Stimulated activated CD8-positive, alpha-beta memory T cell treated with anti-CD3 and anti-CD28 coated beads, Interleukin-4, amount 100 ng/mL, for 48 hours (primary cell): ENCODE data around the gene MYBBP1A.

ENCODE experiments used
- DNase-seq: peaks from one replicate; pipeline ENCODE4 v3.0.0-alpha.2; 2020

The MYBBP1A gene

GRCh38 chr17:4565209-4566141, 10.3 kb upstream of the MYBBP1A start:
- DNase-seq = peak; percentile 65

- DNase-seq = no peak
These were observed 7.1 kb upstream of the MYBBP1A start for GRCh38 chr17:4562015-4562969.

- no peak for DNase-seq
These were observed 5.7 kb upstream of the MYBBP1A start for GRCh38 chr17:4560837-4561256.

GRCh38 chr17:4560421-4560820, 5.2 kb upstream of the MYBBP1A start, which contains the start of gene GGT6:
GGT6 (minus strand) TSS chr17:4560577; CDS start chr17:4560521, 56 bp downstream.
- no peak for DNase-seq

- DNase-seq = no peak
These were observed 4.8 kb upstream of the MYBBP1A start for GRCh38 chr17:4559966-4560365.

- no peak for DNase-seq
These were observed 4.1 kb upstream of the MYBBP1A start for GRCh38 chr17:4559139-4559791.

GRCh38 chr17:4558347-4558971, 3.3 kb upstream of the MYBBP1A start:
- DNase-seq = no peak

- no peak for DNase-seq
These were observed 2.6 kb upstream of the MYBBP1A start for GRCh38 chr17:4557626-4558346.

GRCh38 chr17:4556996-4557395, 1.8 kb upstream of the MYBBP1A start:
- no peak for DNase-seq

- DNase-seq = no peak
These were observed 932 bp upstream of the MYBBP1A start for GRCh38 chr17:4555873-4556759.

- no peak for DNase-seq
These were observed 665 bp downstream of the MYBBP1A start for GRCh38 chr17:4554441-4554996.

GRCh38 chr17:4553669-4554068, 1.5 kb downstream of the MYBBP1A start:
- DNase-seq = no peak

- DNase-seq = no peak
These were observed 3.2 kb downstream of the MYBBP1A start for GRCh38 chr17:4551796-4552525.

GRCh38 chr17:4551141-4551540, 4.0 kb downstream of the MYBBP1A start:
- DNase-seq = no peak

GRCh38 chr17:4550534-4551039, 4.6 kb downstream of the MYBBP1A start:
- no peak for DNase-seq

GRCh38 chr17:4549781-4550533, 5.2 kb downstream of the MYBBP1A start:
- no peak for DNase-seq

- DNase-seq = no peak
These were observed 6.3 kb downstream of the MYBBP1A start for GRCh38 chr17:4548721-4549531.

GRCh38 chr17:4548061-4548461, 7.1 kb downstream of the MYBBP1A start:
- no peak for DNase-seq
